Tibial nerve (tissue), 3 donors: ENCODE measurements around the gene OR13A1.
"Not testable (repeated sequence)": the region's sequence is repeated elsewhere in the genome, so short reads cannot be mapped to it uniquely, and the experiment has no call there.

ENCODE experiments used
- CTCF ChIP-seq, 5 experiments: fragments of 200-600 bp in 3 of 5; fragments of 450-650 bp in 2 of 5; sonication (generic) in 3 of 5; IDR thresholded peaks; one replicate each; pipeline ENCODE4 v1.5.1; 2016 to 2019; ENCODE audit warnings: antibody characterized with exemption in 5 of 5, mild to moderate bottlenecking in 3 of 5, moderate library complexity in 2 of 5
- POLR2A ChIP-seq, 2 donors: fragments of 450-650 bp; IDR thresholded peaks; one replicate each; pipeline ENCODE4 v1.6.1; 2017; ENCODE audit warnings: antibody characterized with exemption in 2 of 2, mild to moderate bottlenecking in 2 of 2, moderate library complexity in 2 of 2

DNA sequence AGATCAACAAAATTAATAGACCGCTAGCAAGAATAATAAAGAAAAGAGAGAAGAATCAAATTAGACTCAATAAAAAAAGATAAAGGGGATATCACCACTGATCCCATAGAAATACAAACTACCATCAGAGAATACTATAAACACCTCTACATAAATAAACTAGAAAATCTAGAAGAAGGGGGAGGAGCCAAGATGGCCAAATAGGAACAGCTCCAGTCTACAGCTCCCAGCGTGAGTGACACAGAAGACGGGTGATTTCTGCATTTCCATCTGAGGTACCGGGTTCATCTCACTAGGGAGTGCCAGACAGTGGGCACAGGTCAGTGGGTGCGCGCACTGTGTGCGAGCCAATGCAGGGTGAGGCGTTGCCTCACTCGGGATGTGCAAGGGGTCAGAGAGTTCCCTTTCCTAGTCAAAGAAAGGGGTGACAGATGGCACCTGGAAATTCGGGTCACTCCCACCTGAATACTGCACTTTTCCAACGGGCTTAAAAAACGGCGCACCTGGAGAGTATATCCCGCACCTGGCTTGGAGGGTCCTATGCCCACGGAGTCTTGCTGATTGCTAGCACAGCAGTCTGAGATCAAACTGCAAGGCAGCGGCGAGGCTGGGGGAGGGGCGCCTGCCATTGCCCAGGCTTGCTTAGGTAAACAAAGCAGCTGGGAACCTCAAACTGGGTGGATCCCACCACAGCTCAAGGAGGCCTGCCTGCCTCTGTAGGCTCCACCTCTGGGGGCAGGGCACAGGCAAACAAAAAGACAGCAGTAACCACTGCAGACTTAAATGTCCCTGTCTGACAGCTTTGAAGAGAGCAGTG, 46.8 kb upstream of the OR13A1 start:
- TF ChIP-seq CTCF, POLR2A (IDR thresholded peaks at IDR 0.05): not testable (repeated sequence)
